Psoas muscle (tissue), 8 donors: Measurements from ENCODE around the gene SPIB. TPM values are rescaled to one million over a fixed set of nuclear protein-coding genes. Genes with fewer than 3 reads are reported as not detected.

ENCODE experiments used
- ATAC-seq, 4 donors: fragments of 200-7000 bp; cut with Tn5 transposase; one replicate each; pipeline ENCODE4 v1.9.1; 2020; ENCODE audit warnings: moderate library complexity in 3 of 4, mild to moderate bottlenecking in 2 of 4
- DNase-seq, 2 donors: peaks; one replicate each; pipeline ENCODE4 v3.0.0-alpha.2; 2020
- H3K27ac ChIP-seq: fragments of 200-600 bp; one replicate; pipeline ENCODE4 v1.8.0; 2022
- H3K27me3 ChIP-seq, 3 donors: fragments of 200-600 bp in 1 of 3; one replicate each; pipeline versions ENCODE4 v1.6.1 to v1.8.0; 2013 to 2022; ENCODE audit warnings: low read length in 2 of 3, mild to moderate bottlenecking in 2 of 3, moderate library complexity in 1 of 3; ENCODE audit not compliant: insufficient read depth in 3 of 3
- H3K36me3 ChIP-seq, 2 donors: fragments of 200-600 bp in 1 of 2; one replicate each; pipeline versions ENCODE4 v1.6.1 to v1.8.0; 2013 to 2022; ENCODE audit warnings: low read depth in 1 of 2, mild to moderate bottlenecking in 1 of 2, moderate library complexity in 1 of 2; ENCODE audit not compliant: insufficient read depth in 1 of 2
- H3K4me1 ChIP-seq: fragments of 200-600 bp; one replicate; pipeline ENCODE4 v1.8.0; 2022
- H3K4me3 ChIP-seq: fragments of 200-600 bp; one replicate; pipeline ENCODE4 v1.8.0; 2022; ENCODE audit warnings: mild to moderate bottlenecking
- H3K9me3 ChIP-seq: fragments of 200-600 bp; one replicate; pipeline ENCODE4 v1.8.0; 2022
- WGBS, 3 donors: extraction: QIAGEN DNeasy Blood & Tissue Kit; methylation state at CpG; one replicate each; pipeline versions ENCODE4 v1.1.6 to v1.1.7; 2013; 5-methylcytosine and 5-hydroxymethylcytosine counted together
- intact Hi-C, 2 donors: fragments of 100-400 bp; cut with DNase I; formaldehyde crosslinking; loops; one replicate each; pipeline versions ENCODE4 v1.11.0 to v1.14.2; 2022
- polyA plus RNA-seq, 3 donors: library from polyadenylated mRNA; stranded (reverse); fragments of 200-250 nt; gene quantifications; one replicate each; pipeline ENCODE4 v1.2.3, GENCODE V29; 2013
- total RNA-seq, 4 donors: library from RNA; stranded (reverse); fragmentation: NEBNext Ultra II Directional in 2 of 4; extraction: Animal tissue kit (Norgen Biotek cat#: 25700) in 2 of 4; gene quantifications; one replicate each; pipeline versions ENCODE4 v1.2.1 to v1.2.4, GENCODE V29; 2021 to 2023
- TF ChIP-seq, protein P1 (sequence below): fragments of 200-600 bp; IDR thresholded peaks from one replicate; pipeline ENCODE4 v1.8.0; 2022; ENCODE audit warnings: antibody characterized with exemption
- donor health status: healthy with polysubstance abuse.
- donor health status: DM: no; HTN: no; CAD: no; lungs with moderate emphysema.
- donor health status: Bipolar disorder and iron deficiency.
- donor health status: healthy.
- donor health status: DM: yes; HTN: yes; CAD: no.
- donor health status: DM: no; HTN: no; CAD: no.
- donor health status: DM: no; HTN: no; CAD: no.
- donor health status: DM: yes; HTN: yes; CAD: no.

Gene SPIB
- total and polyA plus RNA-seq, 7 donors, result 0.05 to 0.44 (median 0.11) TPM; not detected in 2

DNA sequence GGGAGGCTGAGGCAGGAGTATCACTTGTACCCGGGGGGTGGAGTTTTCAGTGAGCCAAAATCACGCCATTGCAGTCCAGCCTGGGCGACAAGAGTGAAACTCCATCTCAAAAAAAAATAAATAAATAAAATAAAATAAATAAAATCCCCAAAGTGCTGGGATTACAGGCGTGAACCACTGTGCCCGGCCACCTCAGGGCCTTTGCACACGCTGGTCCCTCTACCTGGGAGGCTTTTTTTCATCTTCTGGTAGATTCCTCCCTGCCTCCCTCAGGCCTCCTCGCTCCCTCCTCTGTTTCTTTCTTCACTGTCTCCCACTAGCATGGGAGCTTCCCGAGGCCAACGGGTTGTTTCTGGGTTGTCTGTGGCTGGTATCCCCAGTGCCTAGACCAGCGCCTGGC, 29.0 kb downstream of the SPIB start:
- H3K4me1 ChIP-seq, result no peaks in the 10 kb centered on the region
- intact Hi-C loops, result no loop called here
- WGBS, 3 donors, result 90 to 95% (median 94%) methylated on average over 10 of the region's 10 CpGs
- DNase-seq (no peak), ATAC-seq (no peak)
- no peaks in the 10 kb centered on the region for H3K9me3 ChIP-seq
- H3K36me3 ChIP-seq, result peaks cover 0 to 86% of the 10 kb centered on the region in 2 donors
- TF ChIP-seq, protein P1, sequence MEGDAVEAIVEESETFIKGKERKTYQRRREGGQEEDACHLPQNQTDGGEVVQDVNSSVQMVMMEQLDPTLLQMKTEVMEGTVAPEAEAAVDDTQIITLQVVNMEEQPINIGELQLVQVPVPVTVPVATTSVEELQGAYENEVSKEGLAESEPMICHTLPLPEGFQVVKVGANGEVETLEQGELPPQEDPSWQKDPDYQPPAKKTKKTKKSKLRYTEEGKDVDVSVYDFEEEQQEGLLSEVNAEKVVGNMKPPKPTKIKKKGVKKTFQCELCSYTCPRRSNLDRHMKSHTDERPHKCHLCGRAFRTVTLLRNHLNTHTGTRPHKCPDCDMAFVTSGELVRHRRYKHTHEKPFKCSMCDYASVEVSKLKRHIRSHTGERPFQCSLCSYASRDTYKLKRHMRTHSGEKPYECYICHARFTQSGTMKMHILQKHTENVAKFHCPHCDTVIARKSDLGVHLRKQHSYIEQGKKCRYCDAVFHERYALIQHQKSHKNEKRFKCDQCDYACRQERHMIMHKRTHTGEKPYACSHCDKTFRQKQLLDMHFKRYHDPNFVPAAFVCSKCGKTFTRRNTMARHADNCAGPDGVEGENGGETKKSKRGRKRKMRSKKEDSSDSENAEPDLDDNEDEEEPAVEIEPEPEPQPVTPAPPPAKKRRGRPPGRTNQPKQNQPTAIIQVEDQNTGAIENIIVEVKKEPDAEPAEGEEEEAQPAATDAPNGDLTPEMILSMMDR, result no peak
- H3K27ac ChIP-seq, result no peak overlapping the region
- no peak overlapping the region for H3K4me3 ChIP-seq
- H3K27me3 ChIP-seq, result no peaks in the 10 kb centered on the region

DNA sequence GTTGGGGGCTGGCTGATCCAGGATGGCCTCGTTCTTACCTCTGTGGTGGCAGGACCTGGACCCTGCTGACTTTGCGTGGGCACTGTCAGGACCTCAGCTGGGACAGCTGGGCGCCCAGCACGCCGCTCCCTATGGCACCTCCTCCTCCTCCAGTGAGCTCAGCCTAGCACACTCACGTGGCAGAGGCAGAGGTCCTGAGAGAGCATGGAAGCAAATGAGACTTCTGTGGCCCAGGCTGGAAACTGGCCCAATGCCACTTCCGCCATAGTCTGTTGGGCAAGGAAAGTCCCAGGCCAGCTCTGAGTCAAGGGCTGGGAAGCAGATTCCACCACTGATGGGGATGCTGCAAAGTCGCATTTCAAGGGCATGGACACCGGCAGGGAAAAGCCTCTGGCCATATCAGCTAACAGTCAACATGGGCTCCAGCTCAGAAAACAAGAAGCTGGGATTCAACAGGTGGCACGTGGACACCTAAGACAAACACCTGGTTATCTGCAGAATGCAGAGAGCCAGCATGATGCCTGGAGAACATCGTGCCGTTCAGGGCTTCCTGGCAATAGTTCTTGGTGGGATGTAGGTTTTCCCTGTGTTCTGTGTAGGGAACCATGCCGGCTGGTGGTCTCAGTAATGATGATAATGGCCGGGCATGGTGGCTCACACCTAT, 30.6 kb downstream of the SPIB start:
- ATAC-seq, result peak; percentile 52 to 78 (median 68)
- intact Hi-C loops, result no loop called here
- H3K27ac ChIP-seq, result no peak overlapping the region

DNA sequence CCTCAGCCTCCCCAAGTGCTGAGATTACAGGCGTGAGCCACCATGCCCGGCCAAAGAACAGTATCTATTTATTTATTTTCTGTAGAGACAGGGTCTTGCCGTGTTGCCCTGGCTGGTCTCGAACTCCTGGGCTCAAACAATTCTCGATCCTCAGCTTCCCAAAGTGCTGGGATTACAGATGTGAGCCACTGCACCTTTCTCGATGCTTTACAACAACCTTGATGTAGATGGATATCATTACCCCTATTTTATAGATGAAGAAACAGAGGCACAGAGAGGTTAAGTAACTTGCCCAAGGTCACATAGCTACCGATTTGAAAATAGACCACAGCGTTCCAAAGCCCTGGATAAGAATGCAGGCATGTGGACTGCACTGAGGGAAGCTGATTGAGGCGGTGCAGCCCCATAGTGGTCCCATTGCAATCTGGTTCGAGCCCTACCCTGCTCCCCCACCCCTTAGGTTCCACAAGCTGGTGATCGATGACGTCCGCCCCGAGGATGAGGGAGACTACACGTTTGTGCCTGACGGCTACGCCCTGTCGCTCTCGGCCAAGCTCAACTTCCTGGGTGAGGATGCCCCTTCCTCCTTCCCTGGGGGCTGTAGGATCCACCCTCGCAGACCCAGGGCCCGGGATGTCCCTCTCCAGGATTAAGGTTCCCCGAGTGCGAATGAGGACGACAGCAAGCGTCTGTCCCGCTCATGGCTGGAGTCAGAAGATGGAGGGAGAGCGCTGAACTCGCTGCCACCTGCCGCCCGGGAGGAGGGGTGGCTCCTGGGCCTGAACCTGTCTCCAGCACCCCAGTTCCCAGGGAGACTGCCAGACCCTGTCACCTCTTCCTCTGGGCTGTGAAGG, 31.9 kb downstream of the SPIB start:
- H3K4me3 ChIP-seq, result no peak overlapping the region
- intact Hi-C loops, result no loop called here
- WGBS, 3 donors, result 58 to 63% (median 62%) methylated on average over 23 to 30 of the region's 30 CpGs

More for the DNA sequence above, 30.6 kb downstream of the SPIB start:
- 52 to 71% (median 60%) methylated on average over 14 of the region's 14 CpGs for WGBS, 3 donors
- Histone ChIP-seq H3K9me3 (no peaks in the 10 kb centered on the region), H3K4me3 (no peak overlapping the region), H3K4me1 (no peaks in the 10 kb centered on the region), H3K27me3 (no peaks in the 10 kb centered on the region), H3K36me3 (peaks cover 0 to 88% of the 10 kb centered on the region in 2 donors)
- TF ChIP-seq, protein P1, result no peak
- DNase-seq, result peak in 1 of 2 donors; percentile 63

DNA sequence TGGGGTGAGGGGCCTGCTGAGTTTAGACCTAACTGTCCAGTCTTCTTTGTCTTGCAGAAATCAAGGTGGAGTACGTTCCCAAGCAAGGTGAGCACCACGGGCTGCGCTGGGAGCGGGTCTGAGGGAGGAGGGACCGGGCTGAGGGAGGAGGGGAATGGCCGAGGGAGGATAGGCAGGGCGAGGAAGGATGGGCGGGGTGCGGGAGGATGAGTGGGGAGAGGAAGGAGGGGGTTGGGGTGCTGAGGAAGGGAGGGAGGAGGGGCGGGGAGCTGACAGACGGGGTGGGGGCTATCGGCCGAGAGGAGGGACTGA, 32.4 kb downstream of the SPIB start:
- no peak overlapping the region for H3K4me3 ChIP-seq
- 39 to 42% (median 42%) methylated on average over 10 to 13 of the region's 13 CpGs for WGBS, 3 donors
- H3K9me3 ChIP-seq, result no peaks in the 10 kb centered on the region
- no peaks in the 10 kb centered on the region for H3K4me1 ChIP-seq
- peaks cover 0 to 88% of the 10 kb centered on the region in 2 donors for H3K36me3 ChIP-seq
- no peak for DNase-seq
- TF ChIP-seq, protein P1, result no peak
- no peak for ATAC-seq
- no peaks in the 10 kb centered on the region for H3K27me3 ChIP-seq
- intact Hi-C loops, result no loop called here
- H3K27ac ChIP-seq, result no peak overlapping the region

More for the DNA sequence above, 31.9 kb downstream of the SPIB start:
- Histone ChIP-seq H3K36me3 (peaks cover 0 to 92% of the 10 kb centered on the region in 2 donors), H3K27me3 (no peaks in the 10 kb centered on the region), H3K9me3 (no peaks in the 10 kb centered on the region), H3K4me1 (no peaks in the 10 kb centered on the region), H3K27ac (no peak overlapping the region)
- TF ChIP-seq, protein P1, result no peak
- ATAC-seq (no peak), DNase-seq (no peak)
